Sigmoid colon (tissue), 4 donors: ENCODE measurements around the gene TNIK.

Source experiments
- POLR2A ChIP-seq, 2 donors: fragments of 450-650 bp; IDR thresholded peaks; one replicate each; pipeline ENCODE4 v1.6.1; 2016; ENCODE audit warnings: antibody characterized with exemption in 2 of 2, mild to moderate bottlenecking in 2 of 2, moderate library complexity in 2 of 2
- POLR2AphosphoS5 ChIP-seq, 4 donors: sonication (generic); formaldehyde crosslinking; IDR thresholded peaks; one replicate each; pipeline ENCODE4 v1.6.1; 2017; ENCODE audit warnings: antibody characterized with exemption in 4 of 4

- no peak for TF ChIP-seq POLR2A (IDR thresholded peaks at IDR 0.05)
- TF ChIP-seq POLR2AphosphoS5 (IDR thresholded peaks at IDR 0.05): no peak
Observed at GRCh38 chr3:171390051-171390941, 69.9 kb downstream of the TNIK start.
